AG09319 (cell line): ENCODE data around the gene GPX3.

Source experiments
- DNase-seq: peaks from one replicate; pipeline ENCODE4 v3.0.0-alpha.2; 2010; ENCODE audit warnings: low read depth; ENCODE audit errors: extremely low read depth
- TF ChIP-seq, protein P1 (sequence below): IDR thresholded peaks from 2 replicates; pipeline ENCODE4 v1.5.1; 2011; ENCODE audit warnings: low read depth, mild to moderate bottlenecking, inconsistent platforms, low read length, moderate library complexity

The GPX3 gene

GRCh38 chr5:151065609-151066008 lies 45.2 kb downstream of the GPX3 start:
- TF ChIP-seq, protein P1, sequence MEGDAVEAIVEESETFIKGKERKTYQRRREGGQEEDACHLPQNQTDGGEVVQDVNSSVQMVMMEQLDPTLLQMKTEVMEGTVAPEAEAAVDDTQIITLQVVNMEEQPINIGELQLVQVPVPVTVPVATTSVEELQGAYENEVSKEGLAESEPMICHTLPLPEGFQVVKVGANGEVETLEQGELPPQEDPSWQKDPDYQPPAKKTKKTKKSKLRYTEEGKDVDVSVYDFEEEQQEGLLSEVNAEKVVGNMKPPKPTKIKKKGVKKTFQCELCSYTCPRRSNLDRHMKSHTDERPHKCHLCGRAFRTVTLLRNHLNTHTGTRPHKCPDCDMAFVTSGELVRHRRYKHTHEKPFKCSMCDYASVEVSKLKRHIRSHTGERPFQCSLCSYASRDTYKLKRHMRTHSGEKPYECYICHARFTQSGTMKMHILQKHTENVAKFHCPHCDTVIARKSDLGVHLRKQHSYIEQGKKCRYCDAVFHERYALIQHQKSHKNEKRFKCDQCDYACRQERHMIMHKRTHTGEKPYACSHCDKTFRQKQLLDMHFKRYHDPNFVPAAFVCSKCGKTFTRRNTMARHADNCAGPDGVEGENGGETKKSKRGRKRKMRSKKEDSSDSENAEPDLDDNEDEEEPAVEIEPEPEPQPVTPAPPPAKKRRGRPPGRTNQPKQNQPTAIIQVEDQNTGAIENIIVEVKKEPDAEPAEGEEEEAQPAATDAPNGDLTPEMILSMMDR = no peak
- no peak for DNase-seq

DNA sequence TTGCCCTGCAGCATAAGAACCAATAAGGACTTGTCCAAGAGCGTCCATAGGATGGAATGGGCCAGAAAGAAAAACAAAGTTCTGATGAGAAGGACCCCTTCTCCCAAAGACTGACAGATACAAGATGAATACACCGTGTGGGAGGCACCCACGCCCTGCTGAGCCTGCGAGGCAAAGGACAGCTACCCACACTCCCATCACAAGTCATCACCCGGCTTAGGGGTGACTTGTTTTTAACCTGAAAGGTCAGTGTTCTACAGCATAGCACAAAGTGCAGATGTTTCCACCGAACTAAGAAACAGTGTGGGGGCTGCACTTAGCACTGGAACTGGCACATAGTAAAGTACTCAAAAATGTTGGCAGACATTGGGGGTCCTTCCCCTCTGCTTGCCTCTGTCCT lies 46.5 kb downstream of the GPX3 start:
- TF ChIP-seq, protein P1 = no peak

GRCh38 chr5:151067632-151068432 lies 47.4 kb downstream of the GPX3 start:
- TF ChIP-seq, protein P1 = no peak; the same call in 1 of the 2 replicates
- no peak for DNase-seq

More for the DNA sequence above, 46.5 kb downstream of the GPX3 start:
- no peak for DNase-seq

DNA sequence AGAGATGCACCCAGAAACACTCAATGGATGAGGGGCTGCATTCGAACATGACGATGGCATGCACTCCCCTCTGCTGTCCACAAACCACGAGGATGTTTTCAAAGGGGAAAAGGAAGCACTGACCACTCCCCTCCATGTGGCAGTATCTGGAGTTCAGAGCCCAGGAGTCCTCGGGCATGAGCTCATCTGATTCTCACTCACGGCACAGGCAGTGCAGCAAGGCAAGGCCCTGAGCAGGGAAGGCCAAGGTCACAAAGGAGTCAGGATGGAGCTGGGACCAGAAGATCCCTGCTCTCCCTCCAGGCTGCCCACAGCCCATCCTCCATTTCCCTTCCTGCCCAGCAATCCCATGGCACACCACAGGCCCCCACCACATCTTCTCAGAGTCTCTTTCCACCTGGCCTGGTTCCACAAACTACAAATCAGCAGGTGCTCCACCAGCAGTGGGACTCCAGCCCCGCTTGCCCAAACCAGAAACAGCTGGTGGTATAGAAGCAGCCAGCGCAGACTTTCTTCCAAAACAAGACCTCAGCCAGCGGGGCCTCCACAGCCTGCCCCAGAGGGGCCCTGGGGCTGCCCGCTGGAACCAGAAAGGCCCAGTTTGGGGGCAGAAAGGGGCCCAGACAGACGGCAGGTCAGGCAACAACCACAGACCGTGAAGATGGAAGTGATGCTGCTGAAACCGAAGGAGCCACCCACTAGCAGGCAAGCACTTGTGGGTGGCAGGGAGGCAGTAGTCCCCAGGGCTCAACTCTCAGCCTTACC lies 48.2 kb downstream of the GPX3 start:
- TF ChIP-seq, protein P1 = no peak
- DNase-seq = no peak

DNA sequence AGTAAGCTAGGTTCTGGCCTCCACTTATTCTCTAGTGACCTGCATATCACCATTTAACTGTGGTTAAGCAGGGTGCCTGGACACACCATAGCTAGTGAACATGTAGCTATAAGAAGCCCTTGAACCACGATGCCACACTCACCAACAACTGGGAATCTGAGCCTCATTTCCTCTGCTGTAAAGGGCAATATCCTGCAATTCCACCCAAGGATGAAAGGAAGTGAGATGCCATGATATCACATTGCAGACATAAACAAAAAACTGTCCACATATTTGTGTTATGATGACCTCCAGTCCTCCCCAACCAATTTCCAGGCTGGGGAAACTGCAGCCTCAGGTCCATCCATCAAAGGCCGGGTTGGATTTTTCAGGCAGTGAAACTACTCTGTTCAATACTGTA lies 50.1 kb downstream of the GPX3 start:
- DNase-seq = no peak
- TF ChIP-seq, protein P1 = no peak

DNA sequence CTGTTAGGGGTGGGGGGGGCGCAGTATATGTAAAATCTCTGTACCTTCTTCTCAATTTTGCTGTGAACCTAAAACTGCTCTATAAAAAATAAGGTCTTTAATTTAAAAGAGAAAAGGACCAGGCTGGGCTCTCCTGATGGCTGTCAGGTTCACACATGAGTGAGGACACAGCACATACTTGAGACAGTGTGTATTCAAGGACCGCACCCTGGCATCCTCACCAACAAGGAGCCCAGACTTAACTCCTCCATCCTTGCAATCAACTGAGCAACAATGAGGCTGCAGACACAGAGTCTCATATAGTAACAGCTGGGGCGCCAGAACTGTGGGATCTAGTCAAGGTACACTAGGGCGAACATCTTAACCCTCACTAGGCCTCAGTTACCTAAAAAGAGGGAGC lies 50.6 kb downstream of the GPX3 start:
- TF ChIP-seq, protein P1 = no peak
- DNase-seq = no peak
